Lung (tissue), 12 donors: ENCODE data around the gene RHBG. TPM values are rescaled to one million over a fixed set of nuclear protein-coding genes. Genes with fewer than 3 reads are reported as not detected.

Experiments used
- ATAC-seq: fragments of 200-7000 bp; cut with Tn5 transposase; one replicate; pipeline ENCODE4 v1.9.1; 2020; ENCODE audit warnings: moderate number of reproducible peaks; ENCODE audit not compliant: insufficient read depth, low FRiP score
- DNase-seq, 3 donors: peaks; one replicate each; pipeline ENCODE4 v3.0.0-alpha.2; 2013 to 2017
- H3K27ac ChIP-seq, 2 donors: one replicate each; pipeline ENCODE4 v1.5.1; 2013; ENCODE audit warnings: mild to moderate bottlenecking in 2 of 2, moderate library complexity in 2 of 2, control low read depth in 1 of 2, inconsistent platforms in 1 of 2, low read depth in 1 of 2, low read length in 1 of 2
- H3K27me3 ChIP-seq, 3 donors: one replicate each; pipeline ENCODE4 v1.5.1; 2013; ENCODE audit warnings: low read length in 2 of 3; ENCODE audit not compliant: control insufficient read depth in 3 of 3, insufficient read depth in 3 of 3
- H3K36me3 ChIP-seq, 4 donors: one replicate each; pipeline ENCODE4 v1.5.1; 2013; ENCODE audit warnings: low read length in 4 of 4, mild to moderate bottlenecking in 1 of 4, moderate library complexity in 1 of 4; ENCODE audit not compliant: control insufficient read depth in 4 of 4, insufficient read depth in 4 of 4
- H3K4me1 ChIP-seq, 5 donors: one replicate each; pipeline ENCODE4 v1.5.1; 2013; ENCODE audit warnings: low read length in 5 of 5, mild to moderate bottlenecking in 2 of 5, moderate library complexity in 1 of 5; ENCODE audit not compliant: control insufficient read depth in 5 of 5, insufficient read depth in 5 of 5
- H3K4me3 ChIP-seq: one replicate; pipeline ENCODE4 v1.5.1; 2013; ENCODE audit warnings: mild to moderate bottlenecking, control low read depth, moderate library complexity
- H3K9ac ChIP-seq, 2 donors: one replicate each; pipeline ENCODE4 v1.5.1; 2013; ENCODE audit warnings: low read length in 2 of 2, control low read depth in 1 of 2; ENCODE audit not compliant: insufficient read depth in 1 of 2
- H3K9me3 ChIP-seq, 4 donors: one replicate each; pipeline ENCODE4 v1.5.1; 2013; ENCODE audit warnings: low read length in 3 of 4, mild to moderate bottlenecking in 1 of 4, moderate library complexity in 1 of 4; ENCODE audit not compliant: control insufficient read depth in 4 of 4, insufficient read depth in 3 of 4
- CTCF ChIP-seq: IDR thresholded peaks from 2 replicates; pipeline ENCODE4 v1.5.1; 2012; ENCODE audit warnings: mild to moderate bottlenecking; ENCODE audit errors: control extremely low read depth, extremely low read depth
- WGBS, 2 donors: extraction: QIAGEN DNeasy Blood & Tissue Kit; methylation state at CpG; one replicate each; pipeline ENCODE4 v1.1.7; 2013; 5-methylcytosine and 5-hydroxymethylcytosine counted together
- polyA plus RNA-seq, 2 donors: library from polyadenylated mRNA; stranded (reverse); fragments of 200-250 nt; gene quantifications; one replicate each; pipeline ENCODE4 v1.2.1, GENCODE V29; 2013
- total RNA-seq, 2 donors: library from RNA; depleted of rRNA in 1 of 2; stranded (reverse); fragments of >200 nt in 1 of 2; gene quantifications; one replicate each; pipeline ENCODE4 v1.2.1, GENCODE V29; 2014 to 2021
- donor health status: control.
- donor health status: control.
- donor health status: Bipolar disorder and iron deficiency.
- donor health status: healthy.
- donor health status: DM: yes; HTN: yes; CAD: no.

The RHBG gene
- total and polyA plus RNA-seq, 4 donors, result 0.18 to 0.74 TPM; not detected in 2

GRCh38 chr1:156407760-156408159 is 38.7 kb downstream of the RHBG start:
- WGBS, 2 donors, result 73 to 83% methylated on average over 10 of the region's 10 CpGs
- Histone ChIP-seq H3K4me3 (no peak overlapping the region), H3K27me3 (peaks cover 6 to 31% (median 12%) of the 10 kb centered on the region in 3 donors), H3K9ac (no peak overlapping the region), H3K36me3 (no peaks in the 10 kb centered on the region), H3K9me3 (peaks cover 0 to 2% (median 0%) of the 10 kb centered on the region in 4 donors), H3K4me1 (no peaks in the 10 kb centered on the region), H3K27ac (no peak overlapping the region)
- DNase-seq, result no peak
- ATAC-seq, result no peak
- no peak for TF ChIP-seq CTCF

DNA sequence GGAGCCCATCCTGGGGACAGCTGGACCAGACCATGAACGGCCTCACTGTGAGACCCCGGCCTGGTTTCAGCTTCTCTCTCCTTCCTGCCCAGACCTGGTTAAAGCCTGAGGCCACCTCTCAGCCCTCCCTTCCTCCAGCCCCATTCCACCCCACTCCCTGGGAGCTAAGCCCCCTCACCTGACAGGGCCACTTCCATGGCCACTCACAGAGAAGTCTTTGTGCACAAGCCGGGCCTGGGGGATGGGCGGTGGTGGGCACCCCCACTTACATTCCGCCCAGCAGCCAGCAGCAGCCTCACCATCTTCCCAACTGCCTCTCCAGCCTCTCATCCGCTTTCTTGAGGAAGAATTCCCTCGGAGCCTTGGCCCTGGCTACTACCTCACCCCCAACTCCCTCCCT is 40.4 kb downstream of the RHBG start:
- Histone ChIP-seq H3K9ac (no peak overlapping the region), H3K27me3 (peaks cover 12 to 32% (median 14%) of the 10 kb centered on the region in 3 donors), H3K9me3 (peaks cover 0 to 2% (median 0%) of the 10 kb centered on the region in 4 donors), H3K36me3 (no peaks in the 10 kb centered on the region), H3K4me3 (no peak overlapping the region), H3K27ac (no peak overlapping the region), H3K4me1 (no peaks in the 10 kb centered on the region)
- WGBS, 2 donors, result 61 to 80% methylated on average over 7 of the region's 7 CpGs
- no peak for ATAC-seq
- peak in 1 of 3 donors; percentile 33 for DNase-seq
- no peak for TF ChIP-seq CTCF

DNA sequence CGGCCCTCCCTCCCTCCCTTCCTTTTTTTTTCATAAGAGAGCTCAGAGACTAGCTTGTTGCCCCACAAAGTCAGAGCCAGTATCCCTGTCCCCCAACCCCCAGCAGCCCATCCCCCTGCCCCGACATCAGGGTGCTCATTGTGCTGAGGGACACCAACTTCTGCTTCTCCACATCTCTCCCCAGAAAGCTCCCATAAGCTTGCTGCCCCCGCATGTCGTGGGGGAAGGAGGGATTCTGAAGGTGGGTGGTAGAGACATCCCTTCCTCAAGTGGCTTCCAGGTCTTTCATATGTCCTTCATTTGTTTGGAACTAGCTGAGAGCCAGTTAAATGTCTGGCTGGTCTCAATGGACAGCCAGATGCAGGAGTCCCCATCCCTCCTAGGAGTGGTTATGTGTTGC is 41.2 kb downstream of the RHBG start:
- ATAC-seq, result no peak

More for the DNA sequence above, 41.2 kb downstream of the RHBG start:
- Histone ChIP-seq H3K27me3 (peaks cover 13 to 40% (median 14%) of the 10 kb centered on the region in 3 donors), H3K36me3 (no peaks in the 10 kb centered on the region), H3K4me3 (no peak overlapping the region), H3K27ac (no peak overlapping the region), H3K9ac (no peak overlapping the region), H3K4me1 (no peaks in the 10 kb centered on the region), H3K9me3 (peaks cover 0 to 2% (median 0%) of the 10 kb centered on the region in 4 donors)
- WGBS, 2 donors, result 77 to 79% methylated on average over 4 of the region's 4 CpGs
- DNase-seq, result no peak
- no peak for TF ChIP-seq CTCF
